ENCODE results near the gene HTRA3. TPM values are rescaled to one million over a fixed set of nuclear protein-coding genes. Genes with fewer than 3 reads are reported as not detected.

HTRA3 gene
- total and polyA plus RNA-seq, 2 of the 8 experiments (the other 6 are each of a cell fraction or from before 2014, with no cell fraction given) = 3.2 to 5.8 TPM

DNA sequence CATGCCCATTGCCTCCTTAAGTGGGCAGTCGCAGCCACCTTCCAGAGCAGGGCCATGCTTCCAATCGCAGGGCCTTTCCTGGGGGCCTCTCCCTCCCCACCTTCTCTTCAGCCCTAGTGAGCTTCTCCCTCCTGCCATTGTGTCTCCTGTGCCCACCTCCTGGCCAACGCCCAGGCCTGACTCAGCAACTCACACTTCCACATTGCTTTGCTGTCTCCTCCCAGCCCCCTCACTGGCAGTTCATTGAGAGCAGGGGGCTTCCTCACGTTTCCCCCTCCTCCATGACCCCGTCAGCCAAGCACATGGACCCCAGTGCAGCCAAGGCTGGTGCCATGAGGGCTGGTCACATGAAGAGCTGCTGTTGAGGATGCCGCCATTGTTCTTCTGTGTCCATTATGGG, 25.9 kb downstream of the HTRA3 start (continued):
- TF ChIP-seq, protein P1, sequence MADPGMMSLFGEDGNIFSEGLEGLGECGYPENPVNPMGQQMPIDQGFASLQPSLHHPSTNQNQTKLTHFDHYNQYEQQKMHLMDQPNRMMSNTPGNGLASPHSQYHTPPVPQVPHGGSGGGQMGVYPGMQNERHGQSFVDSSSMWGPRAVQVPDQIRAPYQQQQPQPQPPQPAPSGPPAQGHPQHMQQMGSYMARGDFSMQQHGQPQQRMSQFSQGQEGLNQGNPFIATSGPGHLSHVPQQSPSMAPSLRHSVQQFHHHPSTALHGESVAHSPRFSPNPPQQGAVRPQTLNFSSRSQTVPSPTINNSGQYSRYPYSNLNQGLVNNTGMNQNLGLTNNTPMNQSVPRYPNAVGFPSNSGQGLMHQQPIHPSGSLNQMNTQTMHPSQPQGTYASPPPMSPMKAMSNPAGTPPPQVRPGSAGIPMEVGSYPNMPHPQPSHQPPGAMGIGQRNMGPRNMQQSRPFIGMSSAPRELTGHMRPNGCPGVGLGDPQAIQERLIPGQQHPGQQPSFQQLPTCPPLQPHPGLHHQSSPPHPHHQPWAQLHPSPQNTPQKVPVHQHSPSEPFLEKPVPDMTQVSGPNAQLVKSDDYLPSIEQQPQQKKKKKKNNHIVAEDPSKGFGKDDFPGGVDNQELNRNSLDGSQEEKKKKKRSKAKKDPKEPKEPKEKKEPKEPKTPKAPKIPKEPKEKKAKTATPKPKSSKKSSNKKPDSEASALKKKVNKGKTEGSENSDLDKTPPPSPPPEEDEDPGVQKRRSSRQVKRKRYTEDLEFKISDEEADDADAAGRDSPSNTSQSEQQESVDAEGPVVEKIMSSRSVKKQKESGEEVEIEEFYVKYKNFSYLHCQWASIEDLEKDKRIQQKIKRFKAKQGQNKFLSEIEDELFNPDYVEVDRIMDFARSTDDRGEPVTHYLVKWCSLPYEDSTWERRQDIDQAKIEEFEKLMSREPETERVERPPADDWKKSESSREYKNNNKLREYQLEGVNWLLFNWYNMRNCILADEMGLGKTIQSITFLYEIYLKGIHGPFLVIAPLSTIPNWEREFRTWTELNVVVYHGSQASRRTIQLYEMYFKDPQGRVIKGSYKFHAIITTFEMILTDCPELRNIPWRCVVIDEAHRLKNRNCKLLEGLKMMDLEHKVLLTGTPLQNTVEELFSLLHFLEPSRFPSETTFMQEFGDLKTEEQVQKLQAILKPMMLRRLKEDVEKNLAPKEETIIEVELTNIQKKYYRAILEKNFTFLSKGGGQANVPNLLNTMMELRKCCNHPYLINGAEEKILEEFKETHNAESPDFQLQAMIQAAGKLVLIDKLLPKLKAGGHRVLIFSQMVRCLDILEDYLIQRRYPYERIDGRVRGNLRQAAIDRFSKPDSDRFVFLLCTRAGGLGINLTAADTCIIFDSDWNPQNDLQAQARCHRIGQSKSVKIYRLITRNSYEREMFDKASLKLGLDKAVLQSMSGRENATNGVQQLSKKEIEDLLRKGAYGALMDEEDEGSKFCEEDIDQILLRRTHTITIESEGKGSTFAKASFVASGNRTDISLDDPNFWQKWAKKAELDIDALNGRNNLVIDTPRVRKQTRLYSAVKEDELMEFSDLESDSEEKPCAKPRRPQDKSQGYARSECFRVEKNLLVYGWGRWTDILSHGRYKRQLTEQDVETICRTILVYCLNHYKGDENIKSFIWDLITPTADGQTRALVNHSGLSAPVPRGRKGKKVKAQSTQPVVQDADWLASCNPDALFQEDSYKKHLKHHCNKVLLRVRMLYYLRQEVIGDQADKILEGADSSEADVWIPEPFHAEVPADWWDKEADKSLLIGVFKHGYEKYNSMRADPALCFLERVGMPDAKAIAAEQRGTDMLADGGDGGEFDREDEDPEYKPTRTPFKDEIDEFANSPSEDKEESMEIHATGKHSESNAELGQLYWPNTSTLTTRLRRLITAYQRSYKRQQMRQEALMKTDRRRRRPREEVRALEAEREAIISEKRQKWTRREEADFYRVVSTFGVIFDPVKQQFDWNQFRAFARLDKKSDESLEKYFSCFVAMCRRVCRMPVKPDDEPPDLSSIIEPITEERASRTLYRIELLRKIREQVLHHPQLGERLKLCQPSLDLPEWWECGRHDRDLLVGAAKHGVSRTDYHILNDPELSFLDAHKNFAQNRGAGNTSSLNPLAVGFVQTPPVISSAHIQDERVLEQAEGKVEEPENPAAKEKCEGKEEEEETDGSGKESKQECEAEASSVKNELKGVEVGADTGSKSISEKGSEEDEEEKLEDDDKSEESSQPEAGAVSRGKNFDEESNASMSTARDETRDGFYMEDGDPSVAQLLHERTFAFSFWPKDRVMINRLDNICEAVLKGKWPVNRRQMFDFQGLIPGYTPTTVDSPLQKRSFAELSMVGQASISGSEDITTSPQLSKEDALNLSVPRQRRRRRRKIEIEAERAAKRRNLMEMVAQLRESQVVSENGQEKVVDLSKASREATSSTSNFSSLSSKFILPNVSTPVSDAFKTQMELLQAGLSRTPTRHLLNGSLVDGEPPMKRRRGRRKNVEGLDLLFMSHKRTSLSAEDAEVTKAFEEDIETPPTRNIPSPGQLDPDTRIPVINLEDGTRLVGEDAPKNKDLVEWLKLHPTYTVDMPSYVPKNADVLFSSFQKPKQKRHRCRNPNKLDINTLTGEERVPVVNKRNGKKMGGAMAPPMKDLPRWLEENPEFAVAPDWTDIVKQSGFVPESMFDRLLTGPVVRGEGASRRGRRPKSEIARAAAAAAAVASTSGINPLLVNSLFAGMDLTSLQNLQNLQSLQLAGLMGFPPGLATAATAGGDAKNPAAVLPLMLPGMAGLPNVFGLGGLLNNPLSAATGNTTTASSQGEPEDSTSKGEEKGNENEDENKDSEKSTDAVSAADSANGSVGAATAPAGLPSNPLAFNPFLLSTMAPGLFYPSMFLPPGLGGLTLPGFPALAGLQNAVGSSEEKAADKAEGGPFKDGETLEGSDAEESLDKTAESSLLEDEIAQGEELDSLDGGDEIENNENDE (IDR thresholded peaks at IDR 0.05; ENCODE audit: insufficient replicate concordance, low read length) = no peak
- TF ChIP-seq TEAD4 (IDR thresholded peaks at IDR 0.05; ENCODE audit: low read depth, low read length) (no peak), NANOG (IDR thresholded peaks at IDR 0.05; ENCODE audit: insufficient read depth, low read depth, low read length, poor library complexity, severe bottlenecking) (no peak), BRCA1 (IDR thresholded peaks at IDR 0.05; ENCODE audit: low read depth, low read length) (no peak)

Data from H1 (cell line).